ENCODE results near the gene PRKN. TPM values are rescaled to one million over a fixed set of nuclear protein-coding genes. Genes with fewer than 3 reads are reported as not detected.

Gene PRKN
- total RNA-seq, 4 donors from 2014 or later = 9.6 to 17.0 (median 11.6) TPM

DNA sequence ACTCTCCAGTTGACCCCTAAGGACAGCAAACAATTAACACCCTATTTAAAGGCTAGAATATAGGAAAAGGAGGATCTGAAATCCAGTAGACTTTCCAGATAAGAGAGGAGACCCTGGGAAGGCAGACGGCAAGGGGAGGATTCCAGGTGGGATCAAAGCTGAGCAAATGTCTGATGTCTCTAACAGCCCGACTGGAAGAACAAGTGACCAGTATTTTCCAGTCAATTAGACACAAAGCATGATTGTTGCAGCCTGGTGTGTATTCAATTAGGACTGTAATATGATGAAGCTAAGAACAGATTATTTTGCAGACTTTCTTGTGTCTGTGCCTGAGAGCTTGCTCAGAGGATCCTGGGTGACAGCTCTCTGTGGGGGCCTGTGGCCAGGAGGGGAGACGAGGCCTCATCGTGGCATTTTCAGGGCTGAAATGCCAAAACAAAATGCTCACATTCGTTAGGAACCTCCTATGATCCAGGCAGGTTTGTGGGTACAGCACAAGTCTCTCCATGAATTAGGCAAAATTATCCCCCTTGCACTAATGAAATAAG lies 981.9 kb downstream of the PRKN start:
- TF ChIP-seq, protein P1, sequence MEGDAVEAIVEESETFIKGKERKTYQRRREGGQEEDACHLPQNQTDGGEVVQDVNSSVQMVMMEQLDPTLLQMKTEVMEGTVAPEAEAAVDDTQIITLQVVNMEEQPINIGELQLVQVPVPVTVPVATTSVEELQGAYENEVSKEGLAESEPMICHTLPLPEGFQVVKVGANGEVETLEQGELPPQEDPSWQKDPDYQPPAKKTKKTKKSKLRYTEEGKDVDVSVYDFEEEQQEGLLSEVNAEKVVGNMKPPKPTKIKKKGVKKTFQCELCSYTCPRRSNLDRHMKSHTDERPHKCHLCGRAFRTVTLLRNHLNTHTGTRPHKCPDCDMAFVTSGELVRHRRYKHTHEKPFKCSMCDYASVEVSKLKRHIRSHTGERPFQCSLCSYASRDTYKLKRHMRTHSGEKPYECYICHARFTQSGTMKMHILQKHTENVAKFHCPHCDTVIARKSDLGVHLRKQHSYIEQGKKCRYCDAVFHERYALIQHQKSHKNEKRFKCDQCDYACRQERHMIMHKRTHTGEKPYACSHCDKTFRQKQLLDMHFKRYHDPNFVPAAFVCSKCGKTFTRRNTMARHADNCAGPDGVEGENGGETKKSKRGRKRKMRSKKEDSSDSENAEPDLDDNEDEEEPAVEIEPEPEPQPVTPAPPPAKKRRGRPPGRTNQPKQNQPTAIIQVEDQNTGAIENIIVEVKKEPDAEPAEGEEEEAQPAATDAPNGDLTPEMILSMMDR (IDR thresholded peaks at IDR 0.05; ENCODE audit: low read depth) = no peak

DNA sequence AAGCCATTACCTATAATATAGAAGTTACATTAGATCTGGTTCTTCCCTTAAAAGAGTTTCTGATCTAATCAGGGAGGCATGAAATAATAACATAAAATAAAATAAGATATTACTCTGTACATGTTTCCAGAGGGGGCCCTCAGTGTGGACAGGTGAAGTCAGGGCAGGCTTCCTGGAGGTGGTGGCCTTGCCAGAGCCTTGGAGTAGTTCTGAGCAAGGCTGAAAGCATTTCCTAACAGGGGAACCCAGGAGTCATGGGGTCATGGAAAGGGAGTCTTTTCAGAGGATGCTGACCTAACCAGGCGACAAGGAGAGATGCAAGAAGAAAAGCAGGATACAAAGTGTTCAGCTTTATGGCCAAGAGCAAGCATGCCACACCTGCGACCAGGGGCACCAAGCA lies 982.4 kb downstream of the PRKN start:
- TF ChIP-seq, protein P1 (IDR thresholded peaks at IDR 0.05; ENCODE audit: low read depth) = no peak

DNA sequence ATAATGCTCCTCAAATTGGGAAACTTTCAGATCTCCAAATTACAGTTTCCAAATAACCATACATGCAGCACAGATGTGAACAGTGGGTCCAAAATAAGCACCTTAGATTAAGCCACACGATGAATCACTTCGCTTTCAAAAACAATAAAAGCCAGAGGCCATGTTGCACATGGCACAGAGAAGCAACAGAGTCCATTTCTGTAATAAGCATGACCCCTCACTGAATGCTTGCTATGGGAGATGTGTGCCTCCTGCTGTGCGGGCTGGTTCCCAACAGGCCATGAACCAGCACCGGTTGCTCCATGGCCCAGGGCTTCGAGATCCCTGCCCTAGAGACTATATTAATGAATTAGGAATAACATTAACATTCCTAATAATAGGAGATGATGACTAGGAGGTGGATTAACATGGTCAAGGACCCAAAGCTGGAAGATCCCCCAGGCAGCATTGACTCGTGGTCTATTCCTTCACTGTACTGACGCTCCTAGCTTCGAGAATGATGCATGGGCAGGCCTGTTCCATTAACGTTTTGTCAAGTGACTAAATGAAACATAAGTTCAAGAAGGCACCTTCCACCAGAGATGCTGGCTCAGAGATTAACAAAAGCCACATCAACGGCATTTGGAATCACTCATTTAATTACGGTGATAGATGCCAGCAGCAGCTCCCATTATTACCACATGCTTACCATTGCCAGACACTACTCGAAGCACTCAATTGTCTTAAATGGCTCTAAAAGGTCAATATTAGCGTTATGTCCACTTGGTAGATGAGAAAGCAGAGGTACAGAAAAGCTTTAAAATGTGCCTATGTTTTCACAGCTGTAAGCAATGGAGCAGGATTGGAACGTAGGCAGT lies 983.1 kb downstream of the PRKN start:
- TF ChIP-seq, protein P1 (IDR thresholded peaks at IDR 0.05; ENCODE audit: low read depth) = no peak

DNA sequence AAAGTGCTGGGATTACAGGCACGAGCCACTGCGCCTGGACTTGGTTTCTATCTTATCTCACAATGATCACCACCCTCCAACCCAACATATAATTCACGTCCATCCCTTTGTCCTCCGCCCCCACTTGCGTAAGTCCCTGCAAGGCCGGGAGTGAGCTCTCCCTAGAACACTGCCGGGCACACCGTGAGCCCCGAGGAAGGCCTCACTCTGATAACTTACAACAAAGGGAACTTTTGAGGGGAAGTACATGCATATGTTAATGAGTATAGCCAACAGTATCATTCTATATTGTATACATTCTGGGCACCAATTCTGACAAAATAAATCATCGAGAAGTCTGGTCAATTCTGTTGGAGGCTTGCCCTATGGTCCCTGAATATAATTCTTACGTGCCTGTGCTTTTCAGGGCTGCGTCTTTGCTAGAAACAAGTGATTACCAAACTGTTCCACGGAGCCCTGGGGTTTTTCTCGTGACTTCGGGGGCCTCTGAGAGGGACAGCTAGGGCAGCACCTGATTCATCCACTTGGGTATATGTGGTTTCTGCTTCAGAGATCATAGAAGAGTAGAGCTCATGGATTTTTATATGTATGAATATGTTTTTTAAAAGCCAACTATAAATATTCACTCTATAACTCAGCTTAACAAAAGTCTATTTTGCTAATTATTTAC lies 983.9 kb downstream of the PRKN start:
- TF ChIP-seq, protein P1 (IDR thresholded peaks at IDR 0.05; ENCODE audit: low read depth) = no peak

DNA sequence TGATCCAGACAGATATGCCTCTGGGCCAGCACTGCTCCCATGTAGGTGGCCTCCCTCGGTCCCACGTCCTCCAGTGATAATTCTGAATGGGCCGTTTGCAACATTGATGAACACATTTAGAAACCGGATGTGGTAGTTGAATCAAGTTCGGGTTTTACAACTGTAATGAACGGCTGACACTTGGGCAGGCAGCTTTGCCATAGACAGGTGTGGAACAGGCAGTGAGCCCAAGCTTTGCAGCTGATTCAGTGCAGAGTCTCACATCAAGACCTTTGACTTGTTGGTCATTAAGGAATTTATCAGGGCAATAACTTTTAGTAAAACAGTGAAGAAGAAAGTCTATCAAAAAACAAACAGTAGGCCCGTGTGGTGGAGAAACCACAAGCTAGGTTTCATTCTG lies 987.1 kb downstream of the PRKN start:
- TF ChIP-seq, protein P1 (IDR thresholded peaks at IDR 0.05; ENCODE audit: low read depth) = no peak

DNA sequence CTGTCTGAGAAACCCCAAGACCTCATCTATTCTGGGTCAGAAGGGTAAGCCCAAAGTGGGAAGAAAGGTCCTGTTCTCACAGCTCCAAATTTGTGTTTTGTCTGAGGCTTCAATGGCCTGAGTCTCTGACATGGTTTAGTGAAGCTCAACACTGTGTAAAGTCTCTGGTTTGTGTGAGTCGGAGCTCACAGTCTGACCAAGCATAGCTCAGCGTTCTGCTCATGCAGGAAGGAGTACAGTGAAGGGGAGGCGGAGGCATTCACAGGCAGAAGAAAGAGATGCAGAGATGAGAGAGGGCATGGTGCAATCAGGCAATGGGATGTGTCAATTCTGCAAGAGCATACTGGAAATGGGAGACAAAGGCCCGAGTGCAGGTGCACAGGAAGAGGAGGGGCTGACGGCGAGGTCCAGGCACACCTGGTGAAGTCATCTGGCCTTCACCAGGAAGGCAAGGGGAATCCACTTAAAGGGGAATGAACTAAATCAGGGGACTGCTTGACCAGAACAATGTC lies 990.7 kb downstream of the PRKN start:
- TF ChIP-seq, protein P1 (IDR thresholded peaks at IDR 0.05; ENCODE audit: low read depth) = no peak

DNA sequence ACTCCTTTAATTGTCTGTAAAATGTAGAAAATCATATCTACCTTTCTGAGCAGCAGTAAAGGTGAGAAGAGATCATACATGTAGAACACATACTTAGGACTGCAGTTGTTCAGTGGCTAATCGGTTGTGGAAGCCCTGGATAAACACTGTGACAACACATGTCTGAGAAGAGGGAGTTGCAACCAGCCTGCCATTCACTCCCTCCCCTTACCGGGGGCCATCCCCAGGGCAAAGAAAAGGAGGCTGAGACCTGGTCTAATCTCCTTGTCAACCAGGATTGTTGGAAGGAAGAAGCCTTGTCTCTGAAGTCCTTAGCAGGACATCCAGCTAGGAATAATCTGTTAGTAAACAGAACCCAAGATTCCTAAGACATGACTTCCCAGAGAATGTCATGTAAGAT lies 991.2 kb downstream of the PRKN start:
- TF ChIP-seq, protein P1 (IDR thresholded peaks at IDR 0.05; ENCODE audit: low read depth) = no peak
